Mesendoderm (in vitro differentiated cells): ENCODE results near the gene RALY.

Source experiments
- DNase-seq: peaks from one replicate; pipeline ENCODE4 v3.0.0; 2013
- H2AK5ac ChIP-seq: 2 replicates; pipeline ENCODE4 v1.6.1; 2013; ENCODE audit warnings: low read length, inconsistent platforms
- H2BK120ac ChIP-seq: 2 replicates; pipeline ENCODE4 v1.6.1; 2013; ENCODE audit warnings: low read depth, mild to moderate bottlenecking, low read length, moderate library complexity, mixed read lengths
- H2BK15ac ChIP-seq: replicated peaks from 2 replicates; pipeline ENCODE4 v1.6.1; 2013; ENCODE audit warnings: low read depth, mild to moderate bottlenecking, moderate library complexity
- H2BK5ac ChIP-seq: 2 replicates; pipeline ENCODE4 v1.6.1; 2013; ENCODE audit warnings: low read length, inconsistent platforms
- H3K18ac ChIP-seq: 2 replicates; pipeline ENCODE4 v1.6.1; 2013; ENCODE audit warnings: mild to moderate bottlenecking, low read length, mixed read lengths
- H3K23ac ChIP-seq: one replicate; pipeline ENCODE4 v1.6.1; 2013; ENCODE audit warnings: low read length
- H3K27ac ChIP-seq: 2 replicates; pipeline ENCODE4 v1.5.1; 2013; ENCODE audit warnings: low read depth, mild to moderate bottlenecking, inconsistent platforms, low read length, moderate library complexity
- H3K27me3 ChIP-seq: 2 replicates; pipeline ENCODE4 v1.6.1; 2013; ENCODE audit warnings: low read length, control low read depth, mild to moderate bottlenecking, inconsistent platforms; ENCODE audit not compliant: insufficient read depth, poor library complexity
- H3K36me3 ChIP-seq: 2 replicates; pipeline ENCODE4 v1.6.1; 2013; ENCODE audit warnings: low read length, inconsistent platforms; ENCODE audit not compliant: control insufficient read depth, insufficient read depth
- H3K4ac ChIP-seq: one replicate; pipeline ENCODE4 v1.6.1; 2013; ENCODE audit warnings: low read depth, mild to moderate bottlenecking, low read length, moderate library complexity
- H3K4me1 ChIP-seq: 2 replicates; pipeline ENCODE4 v1.6.1; 2013; ENCODE audit warnings: low read depth, low read length, inconsistent platforms; ENCODE audit not compliant: control insufficient read depth
- H3K4me2 ChIP-seq: 2 replicates; pipeline ENCODE4 v1.6.1; 2013; ENCODE audit warnings: low read length
- H3K4me3 ChIP-seq: 2 replicates; pipeline ENCODE4 v1.5.1; 2013; ENCODE audit warnings: mild to moderate bottlenecking, low read length
- H3K56ac ChIP-seq: one replicate; pipeline ENCODE4 v1.6.1; 2013; ENCODE audit warnings: low read length
- H3K79me1 ChIP-seq: 2 replicates; pipeline ENCODE4 v1.6.1; 2013; ENCODE audit warnings: low read length, inconsistent platforms
- H3K79me2 ChIP-seq: 2 replicates; pipeline ENCODE4 v1.6.1; 2013; ENCODE audit warnings: mild to moderate bottlenecking, low read length; ENCODE audit not compliant: control insufficient read depth, insufficient read depth
- H3K9ac ChIP-seq: 2 replicates; pipeline ENCODE4 v1.6.1; 2013; ENCODE audit warnings: low read length, inconsistent platforms
- H4K5ac ChIP-seq: one replicate; pipeline ENCODE4 v1.6.1; 2013; ENCODE audit warnings: low read length
- H4K8ac ChIP-seq: one replicate; pipeline ENCODE4 v1.6.1; 2013; ENCODE audit warnings: low read depth, mild to moderate bottlenecking, control low read depth, low read length, moderate library complexity
- WGBS: extraction: QIAGEN DNeasy Blood & Tissue Kit; methylation state at CpG from one replicate; pipeline ENCODE4 v1.1.7; 2013; ENCODE audit warnings: low lambda C conversion rate, missing lambda C conversion rate; ENCODE audit not compliant: insufficient coverage; ENCODE audit errors: extremely low coverage; 5-methylcytosine and 5-hydroxymethylcytosine counted together

Gene RALY

GRCh38 chr20:33970229-33970628 is 23.5 kb upstream of the RALY start:
- no peak for DNase-seq

GRCh38 chr20:33971147-33971975 is 22.4 kb upstream of the RALY start:
- no peaks in the 10 kb centered on the region for H3K27me3 ChIP-seq
- no peak overlapping the region for H2BK5ac ChIP-seq
- H3K18ac ChIP-seq: no peak overlapping the region
- no peaks in the 10 kb centered on the region for H3K4me1 ChIP-seq
- no peak overlapping the region for H3K9ac ChIP-seq
- no peak overlapping the region for H3K27ac ChIP-seq
- H3K36me3 ChIP-seq: no peaks in the 10 kb centered on the region
- no peak overlapping the region for H3K4ac ChIP-seq
- no peak overlapping the region for H3K4me2 ChIP-seq
- H3K79me1 ChIP-seq: no peaks in the 10 kb centered on the region
- no peak overlapping the region for H3K56ac ChIP-seq
- DNase-seq: no peak
- no peak overlapping the region for H4K5ac ChIP-seq
- no peak overlapping the region for H2BK120ac ChIP-seq
- H4K8ac ChIP-seq: no peak overlapping the region
- no peak overlapping the region for H2BK15ac ChIP-seq
- no peak overlapping the region for H3K23ac ChIP-seq
- no peaks in the 10 kb centered on the region for H3K79me2 ChIP-seq
- WGBS: no CpG with 5 or more reads among the region's 6 CpGs
- H3K4me3 ChIP-seq: no peak overlapping the region
- no peak overlapping the region for H2AK5ac ChIP-seq

More at GRCh38 chr20:33970229-33970628, 23.5 kb upstream of the RALY start:
- no peaks in the 10 kb centered on the region for H3K79me2 ChIP-seq
- H3K4me1 ChIP-seq: no peaks in the 10 kb centered on the region
- H2AK5ac ChIP-seq: no peak overlapping the region
- H4K5ac ChIP-seq: no peak overlapping the region
- no peak overlapping the region for H3K23ac ChIP-seq
- no peaks in the 10 kb centered on the region for H3K27me3 ChIP-seq
- H3K4me3 ChIP-seq: no peak overlapping the region
- H3K9ac ChIP-seq: no peak overlapping the region
- H2BK15ac ChIP-seq: no peak overlapping the region
- no peak overlapping the region for H2BK5ac ChIP-seq
- no peak overlapping the region for H2BK120ac ChIP-seq
- H3K4ac ChIP-seq: no peak overlapping the region
- H3K36me3 ChIP-seq: no peaks in the 10 kb centered on the region
- no CpG with 5 or more reads among the region's 2 CpGs for WGBS
- no peaks in the 10 kb centered on the region for H3K79me1 ChIP-seq
- no peak overlapping the region for H3K27ac ChIP-seq
- H4K8ac ChIP-seq: no peak overlapping the region
- no peak overlapping the region for H3K4me2 ChIP-seq
- no peak overlapping the region for H3K56ac ChIP-seq
- H3K18ac ChIP-seq: no peak overlapping the region

DNA sequence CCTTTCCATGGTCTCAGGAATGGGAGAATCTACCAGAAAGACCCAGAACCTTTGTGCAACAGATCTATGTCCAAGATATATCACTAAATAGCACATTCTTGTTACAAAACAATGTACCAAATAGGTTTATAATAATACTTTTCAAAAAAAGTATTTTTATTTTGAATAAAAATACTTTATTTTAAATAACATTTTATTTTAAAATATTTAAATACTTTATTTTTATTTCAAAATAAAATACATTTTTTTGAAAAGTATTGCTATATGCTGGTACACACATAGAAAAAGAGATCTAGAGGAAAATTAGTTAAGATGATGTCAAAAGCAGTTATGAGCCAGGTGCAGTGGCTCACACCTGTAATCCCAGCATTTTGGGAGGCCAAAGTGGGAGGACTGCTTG is 16.8 kb upstream of the RALY start:
- H2BK15ac ChIP-seq: no peak overlapping the region

DNA sequence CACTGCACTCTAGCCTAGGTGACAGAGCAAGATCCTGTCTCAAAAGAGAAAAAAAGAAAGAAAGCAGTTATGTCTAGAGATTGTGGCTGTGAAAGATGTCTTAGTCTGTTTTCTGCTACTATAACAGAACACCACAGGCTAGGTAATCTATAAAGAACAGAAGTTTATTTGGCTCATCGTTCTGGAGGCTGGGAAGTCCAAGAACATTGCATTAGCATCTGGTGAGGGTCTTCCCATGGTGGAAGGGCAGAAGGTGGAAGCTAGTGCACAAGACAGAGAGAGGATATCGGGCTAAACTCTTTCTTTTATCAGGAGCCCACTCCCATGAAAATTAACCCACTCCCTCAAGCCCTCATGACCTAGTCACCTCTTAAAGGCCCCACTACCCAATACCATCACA is 16.2 kb upstream of the RALY start:
- no peak overlapping the region for H3K4ac ChIP-seq

More for the DNA sequence above, 16.8 kb upstream of the RALY start:
- no peak overlapping the region for H3K27ac ChIP-seq
- no peak overlapping the region for H3K4ac ChIP-seq
- no peak overlapping the region for H3K18ac ChIP-seq
- H2BK5ac ChIP-seq: no peak overlapping the region
- H3K79me2 ChIP-seq: no peaks in the 10 kb centered on the region
- H3K4me2 ChIP-seq: no peak overlapping the region
- peaks cover 2% of the 10 kb centered on the region for H3K27me3 ChIP-seq
- H3K79me1 ChIP-seq: no peaks in the 10 kb centered on the region
- no peak overlapping the region for H2AK5ac ChIP-seq
- H3K23ac ChIP-seq: no peak overlapping the region
- no peaks in the 10 kb centered on the region for H3K36me3 ChIP-seq
- no peak overlapping the region for H4K5ac ChIP-seq
- no peak overlapping the region for H3K9ac ChIP-seq
- no peak for DNase-seq
- no peak overlapping the region for H4K8ac ChIP-seq
- H3K56ac ChIP-seq: no peak overlapping the region
- no peaks in the 10 kb centered on the region for H3K4me1 ChIP-seq
- H3K4me3 ChIP-seq: no peak overlapping the region
- H2BK120ac ChIP-seq: no peak overlapping the region

GRCh38 chr20:33979094-33979493 is 14.6 kb upstream of the RALY start:
- Histone ChIP-seq H3K36me3 (no peaks in the 10 kb centered on the region), H3K23ac (no peak overlapping the region), H3K56ac (no peak overlapping the region), H3K4me2 (no peak overlapping the region), H4K5ac (no peak overlapping the region), H3K79me2 (no peaks in the 10 kb centered on the region), H3K4ac (no peak overlapping the region), H3K4me3 (no peak overlapping the region), H3K9ac (no peak overlapping the region), H3K18ac (no peak overlapping the region), H4K8ac (no peak overlapping the region), H3K4me1 (no peaks in the 10 kb centered on the region), H2BK15ac (no peak overlapping the region), H3K27ac (no peak overlapping the region), H2BK120ac (no peak overlapping the region), H3K27me3 (peaks cover 2% of the 10 kb centered on the region), H2BK5ac (no peak overlapping the region), H3K79me1 (no peaks in the 10 kb centered on the region), H2AK5ac (no peak overlapping the region)
- no CpG with 5 or more reads among the region's 2 CpGs for WGBS
- no peak for DNase-seq

More for the DNA sequence above, 16.2 kb upstream of the RALY start:
- H3K56ac ChIP-seq: no peak overlapping the region
- peaks cover 2% of the 10 kb centered on the region for H3K27me3 ChIP-seq
- H3K4me3 ChIP-seq: no peak overlapping the region
- H2BK5ac ChIP-seq: no peak overlapping the region
- H3K9ac ChIP-seq: no peak overlapping the region
- H2AK5ac ChIP-seq: no peak overlapping the region
- DNase-seq: no peak
- H3K4me2 ChIP-seq: no peak overlapping the region
- H3K18ac ChIP-seq: no peak overlapping the region
- H3K27ac ChIP-seq: no peak overlapping the region
- no peak overlapping the region for H3K23ac ChIP-seq
- H3K36me3 ChIP-seq: no peaks in the 10 kb centered on the region
- H3K79me2 ChIP-seq: no peaks in the 10 kb centered on the region
- no peak overlapping the region for H2BK15ac ChIP-seq
- H4K8ac ChIP-seq: no peak overlapping the region
- no peak overlapping the region for H2BK120ac ChIP-seq
- H3K4me1 ChIP-seq: no peaks in the 10 kb centered on the region
- WGBS: no CpG with 5 or more reads among the region's 2 CpGs
- H4K5ac ChIP-seq: no peak overlapping the region
- H3K79me1 ChIP-seq: no peaks in the 10 kb centered on the region

GRCh38 chr20:33981347-33981746 is 12.4 kb upstream of the RALY start:
- H4K5ac ChIP-seq: no peak overlapping the region
- no peaks in the 10 kb centered on the region for H3K79me1 ChIP-seq
- no peak overlapping the region for H3K9ac ChIP-seq
- no peaks in the 10 kb centered on the region for H3K4me1 ChIP-seq
- no peak overlapping the region for H2BK15ac ChIP-seq
- no peak overlapping the region for H2AK5ac ChIP-seq
- H3K23ac ChIP-seq: no peak overlapping the region
- H4K8ac ChIP-seq: no peak overlapping the region
- no peak overlapping the region for H3K4me3 ChIP-seq
- no peak overlapping the region for H2BK120ac ChIP-seq
- H3K18ac ChIP-seq: no peak overlapping the region
- no peaks in the 10 kb centered on the region for H3K36me3 ChIP-seq
- no peak overlapping the region for H3K27ac ChIP-seq
- H2BK5ac ChIP-seq: no peak overlapping the region
- no peaks in the 10 kb centered on the region for H3K79me2 ChIP-seq
- DNase-seq: no peak
- no peak overlapping the region for H3K4me2 ChIP-seq
- H3K4ac ChIP-seq: no peak overlapping the region
- peaks cover 2% of the 10 kb centered on the region for H3K27me3 ChIP-seq
- 100% methylated on average over 3 of the region's 7 CpGs for WGBS
- H3K56ac ChIP-seq: no peak overlapping the region
